GM18858 (cell line): Measurements from ENCODE around the gene KCNJ9.
"Not testable (repeated sequence)": the region's sequence is repeated elsewhere in the genome, so short reads cannot be mapped to it uniquely, and the experiment has no call there.

ENCODE experiments used
- ATAC-seq: cut with Tn5 transposase; IDR thresholded peaks from one replicate; pipeline ENCODE4 v1.9.1; 2021; ENCODE audit not compliant: unreplicated experiment

The KCNJ9 gene

DNA sequence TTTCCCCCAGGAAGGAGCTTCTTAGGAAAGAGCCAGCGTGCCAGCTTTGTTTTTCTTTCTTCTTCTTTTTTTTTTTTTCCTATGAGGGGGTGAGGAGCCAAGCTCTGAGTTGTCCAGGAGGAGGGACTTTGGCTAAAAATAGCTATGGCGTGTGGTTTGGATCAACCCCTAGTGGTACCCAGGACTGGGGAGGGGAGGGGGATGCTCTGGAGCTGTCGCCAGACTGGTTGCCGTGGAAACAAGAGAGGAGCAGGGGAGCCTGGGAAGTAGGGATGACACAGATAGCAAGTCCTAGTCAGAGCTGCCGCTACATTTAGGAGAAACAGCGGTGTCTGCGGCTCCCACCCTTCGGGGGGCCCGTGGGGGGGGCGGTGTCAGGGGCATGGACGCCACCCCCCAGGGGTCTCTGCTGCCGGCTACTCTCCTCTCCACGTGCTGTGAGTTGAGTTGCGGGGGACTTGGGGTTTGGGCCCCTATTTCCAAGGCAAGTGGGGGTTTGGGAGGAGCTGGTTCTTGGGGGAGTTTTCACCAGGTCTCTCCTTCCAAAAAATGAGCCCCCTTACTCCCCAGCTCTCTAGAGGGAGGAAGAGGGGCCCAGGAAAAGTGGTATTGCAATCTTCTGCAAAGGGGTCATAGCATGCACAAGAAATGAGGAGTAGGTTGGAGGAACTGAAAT is at the start of gene KCNJ9:
TSS of gene KCNJ9 (plus strand) at position 278 of the 676 bp plus-strand sequence. CDS start 2,493 bp downstream, outside the sequence.
- no peak for ATAC-seq

DNA sequence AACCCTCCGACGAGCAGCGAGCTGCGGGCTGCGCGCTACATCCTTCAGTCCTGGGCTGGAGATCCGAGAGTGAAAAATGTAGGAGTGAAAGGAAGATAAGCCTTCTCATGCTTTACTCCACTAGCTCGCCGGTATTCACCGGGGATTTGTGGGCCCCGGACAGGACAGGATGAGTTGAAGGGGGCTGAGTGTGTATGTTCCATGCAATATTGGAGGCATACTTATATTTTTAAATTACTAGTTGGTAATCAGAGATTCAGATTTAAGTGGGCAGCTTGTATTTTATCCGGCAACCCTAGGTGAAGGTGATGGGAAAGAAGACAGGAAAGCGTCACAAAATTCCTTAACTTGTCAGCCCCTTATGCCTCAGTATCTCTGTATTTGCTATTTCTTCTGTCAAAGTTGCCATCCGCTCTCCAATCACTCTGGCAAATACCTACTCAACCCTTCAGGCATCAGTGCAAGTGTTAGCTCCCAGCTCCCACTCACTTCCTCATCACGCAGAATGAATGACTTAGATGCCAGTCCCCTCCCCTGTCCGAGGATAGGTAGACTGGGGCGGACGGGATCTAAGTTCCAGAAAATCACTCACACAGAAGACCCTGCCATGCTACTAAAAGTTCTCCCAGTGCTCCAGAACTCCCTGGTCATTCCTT is 49.0 kb upstream of the KCNJ9 start:
- no peak for ATAC-seq

GRCh38 chr1:160040476-160040875 is 40.9 kb upstream of the KCNJ9 start:
- no peak for ATAC-seq

- ATAC-seq = no peak
Observed at GRCh38 chr1:160043543-160043942, 37.8 kb upstream of the KCNJ9 start.

DNA sequence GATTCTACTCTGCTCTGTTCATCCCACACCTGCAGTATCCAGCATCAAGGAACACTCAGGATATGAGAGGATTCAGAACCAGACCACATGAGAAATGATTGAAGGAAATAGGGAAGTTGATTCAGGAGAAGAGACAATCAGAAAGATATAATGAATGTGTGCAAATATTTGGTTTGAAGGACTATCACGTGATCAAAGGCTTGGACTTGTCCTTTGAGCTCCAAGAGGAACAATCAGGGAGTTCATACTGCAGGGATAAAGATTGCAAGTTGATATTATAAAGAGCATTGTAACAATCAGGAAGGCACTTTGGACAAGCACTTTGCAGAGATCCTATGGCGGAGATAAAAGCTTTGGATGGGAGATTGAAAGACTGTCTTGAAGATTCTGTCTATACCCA is 35.7 kb upstream of the KCNJ9 start:
- no peak for ATAC-seq

- no peak for ATAC-seq
Observed at GRCh38 chr1:160046494-160047110, 34.7 kb upstream of the KCNJ9 start.

DNA sequence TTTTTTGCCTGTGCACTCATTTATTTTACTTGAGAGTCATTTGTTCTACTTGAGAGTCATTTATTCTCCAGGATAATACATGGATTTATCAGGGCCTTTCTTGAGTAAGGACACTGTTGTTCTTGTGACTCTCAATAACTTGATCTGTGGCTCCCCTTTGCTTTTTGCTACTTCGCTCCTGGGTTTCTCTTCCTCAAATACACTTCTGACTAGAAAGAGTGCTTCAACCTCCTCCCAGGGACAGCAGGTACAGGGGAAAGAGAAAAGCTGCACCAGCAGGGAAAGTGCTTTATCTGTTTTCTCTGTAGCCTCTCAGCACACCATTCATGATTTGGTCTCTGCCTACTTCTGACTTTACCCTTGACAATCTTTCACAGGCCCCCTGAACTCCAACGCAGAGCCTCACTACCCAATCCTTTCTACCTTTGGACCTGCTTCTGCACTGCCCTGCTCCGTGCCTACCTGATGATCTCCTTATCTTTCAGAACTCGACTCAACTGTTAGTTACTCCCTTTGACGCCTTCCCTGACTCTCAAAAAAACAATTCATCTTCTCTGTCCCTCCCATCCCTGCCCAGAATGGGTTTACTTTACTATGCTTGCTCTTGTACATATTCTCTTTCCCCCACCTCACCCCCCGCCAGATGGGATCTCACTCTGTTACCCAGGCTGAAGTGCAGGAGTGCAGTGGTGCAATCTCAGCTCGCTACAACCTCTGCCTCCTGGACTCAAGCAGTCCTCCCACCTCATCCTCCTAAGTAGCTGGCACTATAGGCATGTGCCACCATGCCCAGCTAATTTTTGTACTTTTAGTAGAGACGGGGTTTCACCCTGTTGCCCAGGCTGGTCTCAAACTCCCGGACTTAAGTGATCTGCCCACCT is 34.0 kb upstream of the KCNJ9 start:
- no peak for ATAC-seq

- ATAC-seq = no peak
Observed at GRCh38 chr1:160048335-160048734, 33.0 kb upstream of the KCNJ9 start.

DNA sequence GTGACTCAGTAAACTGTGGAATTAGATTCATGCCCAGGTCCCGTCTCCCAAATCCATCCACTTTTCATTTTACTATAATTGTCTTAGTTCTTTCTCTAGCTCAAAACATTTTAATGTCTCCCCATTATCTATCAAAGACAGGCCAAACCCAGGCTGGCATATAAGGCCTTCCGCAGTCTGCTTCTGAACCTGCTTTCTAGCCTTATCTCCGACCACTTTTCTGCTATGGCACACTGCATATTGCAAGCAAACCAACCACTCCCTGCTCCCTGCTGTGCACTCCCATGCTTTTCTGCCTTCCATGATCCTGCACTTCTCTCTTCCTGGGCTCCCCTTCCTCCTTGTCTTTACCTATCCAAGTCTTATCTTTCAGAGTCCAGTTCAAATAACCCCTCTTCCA is 32.2 kb upstream of the KCNJ9 start:
- no peak for ATAC-seq

DNA sequence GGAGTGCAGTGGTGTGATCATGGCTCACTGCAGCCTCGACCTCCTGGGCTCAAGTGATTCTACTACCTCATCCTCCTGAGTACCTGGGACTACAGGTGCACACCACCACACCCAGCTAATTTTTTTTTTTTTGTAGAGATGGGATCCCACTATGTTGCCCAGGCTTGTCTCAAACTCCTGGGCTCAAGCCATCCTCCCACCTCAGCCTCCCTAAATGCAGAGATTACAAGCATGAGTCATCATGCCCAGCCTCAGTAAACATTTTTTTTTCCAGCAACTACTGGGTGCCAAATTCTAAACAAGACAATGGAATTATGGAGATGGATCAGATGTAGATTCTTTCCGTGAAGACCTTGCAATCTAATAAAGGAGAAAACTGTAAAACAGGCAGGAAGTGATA is 31.2 kb upstream of the KCNJ9 start:
- not testable (repeated sequence) for ATAC-seq

DNA sequence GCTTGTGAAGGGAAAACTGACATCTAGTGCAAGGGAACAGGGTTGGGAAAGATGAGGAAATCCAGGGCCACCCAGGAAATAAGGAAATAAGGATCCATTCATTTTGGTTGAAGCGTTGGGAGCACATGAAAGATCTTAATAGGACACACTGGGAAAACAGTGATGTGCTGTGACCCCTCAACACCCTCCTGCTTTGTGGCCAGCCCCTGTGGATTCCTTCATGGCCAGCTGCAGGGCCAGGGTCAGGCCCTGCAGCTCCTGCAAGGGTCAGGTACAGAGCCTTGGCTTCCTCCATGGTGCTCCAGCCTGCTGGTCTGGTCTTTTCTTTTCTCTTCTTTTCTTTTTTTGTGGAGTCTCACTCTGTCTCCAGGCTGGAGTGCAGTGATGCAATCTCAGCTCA is 30.7 kb upstream of the KCNJ9 start:
- ATAC-seq = no peak

DNA sequence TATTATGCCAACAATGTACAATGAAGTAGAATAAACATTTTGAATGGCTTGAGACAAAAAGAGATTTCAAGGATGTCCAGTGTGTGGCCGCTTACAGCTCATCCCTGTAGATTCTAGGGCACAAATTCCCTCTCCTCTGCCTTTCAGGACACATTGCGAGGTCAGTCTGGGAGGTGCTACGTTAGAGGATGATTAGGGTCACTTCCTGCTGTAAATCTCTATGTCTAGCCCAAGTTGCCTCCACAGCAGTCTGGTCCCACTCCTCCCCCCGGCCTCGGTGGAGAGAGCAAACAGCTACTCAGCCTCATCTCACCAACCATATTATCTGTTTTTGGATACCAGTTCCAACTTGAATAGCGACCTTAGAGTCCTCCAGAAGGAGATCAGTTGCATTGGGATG is 28.4 kb upstream of the KCNJ9 start:
- ATAC-seq = no peak

DNA sequence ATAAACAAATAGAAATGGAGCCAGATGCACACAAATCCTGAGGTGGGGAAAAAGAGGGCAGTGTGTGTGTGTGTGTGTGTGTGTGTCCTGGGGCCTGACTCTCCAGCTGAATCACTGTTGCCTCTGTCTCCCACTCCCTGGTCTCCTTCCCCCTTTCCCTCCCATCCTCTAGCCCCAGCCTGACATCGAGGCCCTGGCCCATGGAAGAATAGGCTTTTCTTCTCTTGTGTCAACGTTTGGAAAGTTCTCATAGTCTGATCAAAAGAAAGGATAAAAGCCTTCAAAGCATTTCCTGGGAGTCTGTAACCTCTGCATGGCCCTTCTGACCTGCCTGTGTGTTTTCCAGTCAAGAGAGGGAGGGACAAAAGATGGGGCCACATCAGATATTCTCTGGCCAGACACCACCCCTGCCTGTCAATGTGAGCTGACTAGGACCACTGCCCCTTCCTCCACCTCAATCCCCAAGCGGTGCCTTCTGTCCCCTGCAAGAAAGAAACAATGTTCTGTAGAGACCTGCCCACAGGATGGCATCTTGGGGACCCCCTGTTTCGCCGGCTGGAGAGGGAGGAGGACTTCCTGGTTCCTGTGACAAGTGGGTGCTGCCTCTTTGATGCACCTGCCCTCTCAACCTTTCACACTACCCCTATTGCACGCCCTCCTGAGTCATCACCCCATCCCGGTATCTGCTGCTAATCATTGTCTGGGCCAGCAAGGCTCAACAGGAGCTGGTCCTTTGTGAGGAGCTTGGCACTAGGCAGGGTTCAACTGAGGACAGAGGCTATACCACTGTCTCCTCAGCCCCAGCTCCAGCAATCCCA is 27.6 kb upstream of the KCNJ9 start:
- no peak for ATAC-seq

DNA sequence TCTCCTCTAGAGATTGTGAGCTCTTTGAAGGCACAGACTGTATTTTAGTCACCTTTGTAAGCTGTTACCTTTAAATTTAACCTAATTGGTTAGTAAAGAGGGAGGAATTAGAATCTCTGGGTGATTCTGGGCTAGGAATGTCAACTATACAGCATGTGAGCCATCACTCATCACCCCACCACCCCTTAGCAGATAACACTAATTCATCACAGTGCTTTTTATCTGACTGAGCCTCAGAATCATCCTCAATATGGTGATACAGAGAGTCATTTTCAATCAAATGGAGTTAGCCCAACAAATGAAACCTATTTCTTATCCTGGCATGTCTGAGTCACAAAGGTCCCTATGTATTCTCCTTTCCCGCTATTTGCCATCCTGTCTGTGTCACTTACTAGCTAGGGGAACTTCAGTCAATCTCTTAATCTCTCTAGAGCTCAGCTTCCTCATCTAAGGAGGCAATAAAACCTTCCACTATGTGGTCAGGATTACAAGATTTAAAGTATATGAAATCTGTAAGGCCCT is 24.6 kb upstream of the KCNJ9 start:
- no peak for ATAC-seq

GRCh38 chr1:160058087-160058486 is 23.3 kb upstream of the KCNJ9 start:
- ATAC-seq = no peak

DNA sequence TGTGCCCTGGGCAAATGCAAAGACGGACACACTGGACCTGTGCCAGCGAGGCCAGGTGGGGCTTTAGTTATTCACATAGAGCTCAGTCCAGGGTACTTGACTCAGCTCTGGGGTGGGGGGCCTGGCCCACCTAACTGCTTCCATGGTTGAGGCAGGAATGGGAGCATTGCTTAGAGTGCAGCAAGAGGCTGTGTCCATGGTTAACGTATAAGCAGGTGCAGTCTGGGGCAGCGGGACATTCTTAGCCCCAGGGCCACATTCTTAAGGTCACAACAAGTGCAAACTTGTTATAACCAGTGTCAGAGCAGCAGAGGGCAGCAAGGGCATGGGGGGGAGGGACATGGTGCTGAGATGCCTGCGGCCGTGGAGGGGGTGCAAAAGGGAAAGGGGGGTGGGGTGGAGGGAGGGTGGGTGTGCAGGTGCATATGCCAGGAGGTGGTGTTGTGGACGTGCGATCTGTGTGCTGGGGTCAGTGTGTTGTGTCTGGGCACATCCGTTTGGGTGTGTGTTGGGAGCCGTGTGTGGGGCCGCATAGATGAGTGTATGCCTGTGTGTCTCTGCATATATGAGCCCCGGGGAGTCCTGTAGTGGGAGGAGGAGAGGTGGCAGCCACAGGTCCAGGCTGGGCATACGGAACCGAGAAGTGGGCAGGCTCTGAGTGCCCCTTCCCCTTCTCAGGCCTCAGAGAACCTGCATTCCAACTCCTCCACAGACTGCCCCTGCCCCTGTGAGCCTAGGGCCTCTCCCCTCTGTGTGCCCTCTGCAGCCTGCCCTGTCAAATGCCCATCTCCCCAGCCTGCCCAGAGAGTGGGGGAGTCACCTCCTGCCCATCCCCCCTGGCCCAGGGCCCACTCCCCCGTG is 19.7 kb upstream of the KCNJ9 start:
- ATAC-seq = no peak

GRCh38 chr1:160062230-160062532 is 19.2 kb upstream of the KCNJ9 start:
- ATAC-seq = no peak

- ATAC-seq = no peak
Observed at GRCh38 chr1:160063176-160063575, 18.2 kb upstream of the KCNJ9 start.

DNA sequence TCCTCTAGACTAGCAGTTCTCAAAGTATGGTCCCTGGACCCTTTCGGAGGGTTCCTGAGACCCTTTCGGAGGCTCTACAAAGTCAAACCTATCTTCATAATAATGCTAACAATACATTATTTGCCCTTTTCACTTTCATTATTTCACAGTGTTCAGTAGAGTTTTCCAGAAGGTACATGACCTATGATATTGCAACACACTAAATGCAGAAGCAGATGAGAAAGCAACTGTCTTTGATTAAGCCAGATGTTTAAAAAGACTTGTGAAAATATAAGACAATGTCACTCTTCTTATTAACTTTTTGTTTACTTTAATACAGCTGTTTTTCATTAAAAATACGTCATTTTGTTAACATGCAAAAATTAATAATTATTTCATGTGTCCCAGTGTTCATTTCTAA is 17.2 kb upstream of the KCNJ9 start:
- no peak for ATAC-seq

DNA sequence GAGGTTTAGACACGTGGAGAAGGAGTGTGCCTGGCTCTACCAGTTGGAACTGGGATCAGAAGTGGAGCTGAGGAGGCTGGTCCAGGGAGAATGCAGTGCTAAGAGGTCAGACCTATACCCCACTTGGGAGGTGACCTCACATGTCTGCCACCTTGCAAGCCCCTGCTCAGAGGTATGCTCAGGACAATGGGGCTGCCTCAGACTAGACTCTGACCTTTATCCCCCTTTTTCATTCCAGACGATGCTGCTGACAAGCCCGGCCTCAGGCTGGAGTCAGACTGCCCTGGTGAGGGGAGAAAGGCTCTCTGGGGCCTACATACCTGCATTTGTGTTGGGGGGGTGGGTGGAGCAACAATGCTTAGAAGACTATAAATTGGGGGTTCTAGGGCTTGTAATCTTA is 16.6 kb upstream of the KCNJ9 start:
- ATAC-seq = no peak
